Mesenchymal stem cell (in vitro differentiated cells and primary cell): ENCODE results near the gene KCNK17.
A peak's percentile ranks its signal among the peaks of the same experiment; 100 is the strongest.

Experiments
- DNase-seq: peaks from one replicate; pipeline ENCODE4 v3.0.0-alpha.2; 2013
- H2AFZ ChIP-seq: one replicate; pipeline ENCODE4 v1.6.1; 2013; ENCODE audit warnings: low read depth, mild to moderate bottlenecking, control low read depth, inconsistent platforms, low read length, moderate library complexity
- H2AK5ac ChIP-seq: 2 replicates; pipeline ENCODE4 v1.6.1; 2013; ENCODE audit warnings: low read length, moderate library complexity, mild to moderate bottlenecking, inconsistent platforms; ENCODE audit not compliant: severe bottlenecking
- H2BK120ac ChIP-seq: one replicate; pipeline ENCODE4 v1.6.1; 2013; ENCODE audit warnings: low read depth, mild to moderate bottlenecking, inconsistent platforms, low read length, moderate library complexity
- H2BK12ac ChIP-seq, 2 experiments: one replicate each; pipeline ENCODE4 v1.6.1; 2013; ENCODE audit warnings: inconsistent platforms in 2 of 2, low read length in 2 of 2, mild to moderate bottlenecking in 2 of 2, moderate library complexity in 2 of 2, control low read depth in 1 of 2
- H2BK15ac ChIP-seq: one replicate; pipeline ENCODE4 v1.6.1; 2013; ENCODE audit warnings: mild to moderate bottlenecking, low read depth, inconsistent platforms; ENCODE audit not compliant: poor library complexity, severe bottlenecking
- H2BK5ac ChIP-seq: 2 replicates; pipeline ENCODE4 v1.6.1; 2013; ENCODE audit warnings: low read depth, mild to moderate bottlenecking, low read length, control low read depth, inconsistent platforms; ENCODE audit not compliant: poor library complexity, severe bottlenecking
- H3K14ac ChIP-seq, 2 experiments: one replicate each; pipeline ENCODE4 v1.6.1; 2013; ENCODE audit warnings: inconsistent platforms in 2 of 2, low read length in 2 of 2, control low read depth in 1 of 2, mild to moderate bottlenecking in 1 of 2, moderate library complexity in 1 of 2
- H3K18ac ChIP-seq, 2 experiments: one replicate each; pipeline ENCODE4 v1.6.1; 2013; ENCODE audit warnings: inconsistent platforms in 2 of 2, low read length in 2 of 2, control low read depth in 1 of 2, low read depth in 1 of 2, mild to moderate bottlenecking in 1 of 2
- H3K23ac ChIP-seq, 2 experiments: one replicate each; pipeline ENCODE4 v1.6.1; 2013; ENCODE audit warnings: inconsistent platforms in 2 of 2, low read length in 2 of 2, mild to moderate bottlenecking in 2 of 2, moderate library complexity in 2 of 2, control low read depth in 1 of 2
- H3K27ac ChIP-seq: 2 replicates; pipeline ENCODE4 v1.5.1; 2013; ENCODE audit warnings: mild to moderate bottlenecking, moderate library complexity, low read length, control low read depth, inconsistent platforms; ENCODE audit not compliant: poor library complexity, severe bottlenecking
- H3K27me3 ChIP-seq, 2 experiments: 2 replicates each; pipeline versions ENCODE4 v1.6.1 to v1.7.0; 2013; ENCODE audit warnings: low read length in 2 of 2, mild to moderate bottlenecking in 2 of 2, moderate library complexity in 2 of 2, control low read depth in 1 of 2, inconsistent platforms in 1 of 2; ENCODE audit not compliant: control insufficient read depth in 1 of 2, insufficient read depth in 1 of 2
- H3K36me3 ChIP-seq, 2 experiments: 2 replicates each; pipeline versions ENCODE4 v1.6.1 to v1.7.0; 2013; ENCODE audit warnings: low read length in 2 of 2, control low read depth in 1 of 2, inconsistent platforms in 1 of 2, low read depth in 1 of 2, mild to moderate bottlenecking in 1 of 2; ENCODE audit not compliant: insufficient read depth in 2 of 2, control insufficient read depth in 1 of 2
- H3K4ac ChIP-seq, 2 experiments: one replicate each; pipeline ENCODE4 v1.6.1; 2013; ENCODE audit warnings: inconsistent platforms in 2 of 2, low read length in 2 of 2, mild to moderate bottlenecking in 2 of 2, moderate library complexity in 2 of 2, control low read depth in 1 of 2, low read depth in 1 of 2
- H3K4me1 ChIP-seq: 2 replicates; pipeline ENCODE4 v1.6.1; 2013; ENCODE audit warnings: low read depth, low read length, control low read depth; ENCODE audit not compliant: control insufficient read depth, insufficient read depth
- H3K4me2 ChIP-seq: 2 replicates; pipeline ENCODE4 v1.6.1; 2013; ENCODE audit warnings: low read length, mild to moderate bottlenecking, inconsistent platforms; ENCODE audit not compliant: poor library complexity, severe bottlenecking
- H3K4me3 ChIP-seq, 2 experiments: 2 replicates each; pipeline versions ENCODE4 v1.5.1 to v1.7.0; 2013; ENCODE audit warnings: low read length in 2 of 2, mild to moderate bottlenecking in 2 of 2, control low read depth in 1 of 2, low read depth in 1 of 2; ENCODE audit not compliant: insufficient read depth in 1 of 2
- H3K79me1 ChIP-seq: replicated peaks from 2 replicates; pipeline ENCODE4 v1.6.1; 2013; ENCODE audit warnings: mild to moderate bottlenecking, control low read depth, low read length, inconsistent platforms; ENCODE audit not compliant: poor library complexity, severe bottlenecking
- H3K9ac ChIP-seq: 2 replicates; pipeline ENCODE4 v1.7.0; 2013; ENCODE audit warnings: mild to moderate bottlenecking, low read length, moderate library complexity
- H3K9me3 ChIP-seq: 2 replicates; pipeline ENCODE4 v1.7.0; 2013; ENCODE audit warnings: mild to moderate bottlenecking, low read length; ENCODE audit not compliant: control insufficient read depth
- H4K8ac ChIP-seq: one replicate; pipeline ENCODE4 v1.6.1; 2013; ENCODE audit warnings: inconsistent platforms, mild to moderate bottlenecking, low read length, moderate library complexity
- H4K91ac ChIP-seq: one replicate; pipeline ENCODE4 v1.6.1; 2013; ENCODE audit warnings: mild to moderate bottlenecking, low read length, inconsistent platforms
- WGBS: methylation state at CpG from one replicate; pipeline ENCODE4 v1.1.7; 2013; ENCODE audit warnings: mixed read lengths; 5-methylcytosine and 5-hydroxymethylcytosine counted together

Gene KCNK17

GRCh38 chr6:39348740-39349139, 34.5 kb upstream of the KCNK17 start:
- H2BK12ac ChIP-seq = no peak overlapping the region
- 94% methylated on average over 15 of the region's 15 CpGs for WGBS
- no peak overlapping the region for H3K27ac ChIP-seq
- H2BK5ac ChIP-seq = no peak overlapping the region
- peaks cover 10 to 12% of the 10 kb centered on the region in 2 experiments for H3K27me3 ChIP-seq
- no peak overlapping the region for H2BK15ac ChIP-seq
- no peaks in the 10 kb centered on the region for H3K79me1 ChIP-seq
- no peak overlapping the region for H3K9ac ChIP-seq
- no peaks in the 10 kb centered on the region for H3K36me3 ChIP-seq
- no peak overlapping the region for H3K4ac ChIP-seq
- H2AK5ac ChIP-seq = no peak overlapping the region
- H3K23ac ChIP-seq = no peak overlapping the region
- H3K4me2 ChIP-seq = no peak overlapping the region
- DNase-seq = no peak
- no peak overlapping the region for H2BK120ac ChIP-seq
- H3K14ac ChIP-seq = no peak overlapping the region
- H2AFZ ChIP-seq = no peak overlapping the region
- no peaks in the 10 kb centered on the region for H3K9me3 ChIP-seq
- no peak overlapping the region for H3K4me3 ChIP-seq
- no peak overlapping the region for H3K18ac ChIP-seq
- H4K91ac ChIP-seq = peak overlapping the region; percentile 27
- H3K4me1 ChIP-seq = peaks cover 6% of the 10 kb centered on the region
- no peak overlapping the region for H4K8ac ChIP-seq

GRCh38 chr6:39347906-39348585, 33.8 kb upstream of the KCNK17 start:
- Histone ChIP-seq H3K9me3 (no peaks in the 10 kb centered on the region), H3K9ac (no peak overlapping the region), H2BK15ac (no peak overlapping the region), H3K27me3 (peaks cover 9 to 12% of the 10 kb centered on the region in 2 experiments), H3K4me1 (peaks cover 6% of the 10 kb centered on the region), H3K23ac (no peak overlapping the region), H3K4ac (no peak overlapping the region), H3K4me2 (no peak overlapping the region), H3K27ac (no peak overlapping the region), H3K4me3 (no peak overlapping the region), H3K18ac (no peak overlapping the region), H4K8ac (no peak overlapping the region), H3K14ac (no peak overlapping the region), H2BK12ac (no peak overlapping the region), H3K79me1 (no peaks in the 10 kb centered on the region), H3K36me3 (no peaks in the 10 kb centered on the region), H2BK120ac (no peak overlapping the region), H4K91ac (no peak overlapping the region), H2AK5ac (no peak overlapping the region), H2BK5ac (no peak overlapping the region), H2AFZ (no peak overlapping the region)
- peak; percentile 71 for DNase-seq
- 27% methylated on average over 8 of the region's 9 CpGs for WGBS

- WGBS = 85% methylated on average over 6 of the region's 6 CpGs
Observed at GRCh38 chr6:39347206-39347605, 33.0 kb upstream of the KCNK17 start.

GRCh38 chr6:39344821-39345280, 30.6 kb upstream of the KCNK17 start:
- Histone ChIP-seq H2BK120ac (no peak overlapping the region), H4K91ac (peak overlapping the region; percentile 1), H3K4me2 (no peak overlapping the region), H2BK12ac (peak overlapping the region; percentile 2 to 83), H3K14ac (peak overlapping the region in 1 of 2 experiments; percentile 53), H2BK5ac (no peak overlapping the region), H3K4me1 (peaks cover 6% of the 10 kb centered on the region), H3K4ac (peak overlapping the region in 1 of 2 experiments; percentile 32), H3K27ac (no peak overlapping the region), H3K18ac (peak overlapping the region in 1 of 2 experiments; percentile 40), H3K4me3 (no peak overlapping the region), H2BK15ac (no peak overlapping the region), H3K27me3 (peaks cover 16 to 28% of the 10 kb centered on the region in 2 experiments), H3K79me1 (no peaks in the 10 kb centered on the region), H4K8ac (no peak overlapping the region), H3K36me3 (no peaks in the 10 kb centered on the region), H2AFZ (peak overlapping the region; percentile 39), H3K9me3 (no peaks in the 10 kb centered on the region), H2AK5ac (no peak overlapping the region), H3K9ac (no peak overlapping the region), H3K23ac (no peak overlapping the region)
- 85% methylated on average over 5 of the region's 7 CpGs for WGBS
- DNase-seq = peak; percentile 38

More at GRCh38 chr6:39347206-39347605, 33.0 kb upstream of the KCNK17 start:
- Histone ChIP-seq H2BK15ac (no peak overlapping the region), H3K4me2 (no peak overlapping the region), H3K27me3 (peaks cover 9 to 13% of the 10 kb centered on the region in 2 experiments), H3K23ac (no peak overlapping the region), H3K9me3 (no peaks in the 10 kb centered on the region), H3K9ac (no peak overlapping the region), H3K4me1 (peaks cover 6% of the 10 kb centered on the region), H3K14ac (no peak overlapping the region), H2BK5ac (no peak overlapping the region), H3K4me3 (no peak overlapping the region), H2AK5ac (no peak overlapping the region), H3K79me1 (no peaks in the 10 kb centered on the region), H2BK120ac (no peak overlapping the region), H3K36me3 (no peaks in the 10 kb centered on the region), H4K91ac (no peak overlapping the region), H3K18ac (no peak overlapping the region), H2AFZ (no peak overlapping the region), H3K27ac (no peak overlapping the region), H2BK12ac (no peak overlapping the region), H4K8ac (peak overlapping the region; percentile 3), H3K4ac (no peak overlapping the region)
- peak; percentile 26 for DNase-seq
